K562 (cell line): ENCODE results near the gene ITGA11. TPM values are rescaled to one million over a fixed set of nuclear protein-coding genes. Genes with fewer than 3 reads are reported as not detected.
A peak's percentile ranks its signal among the peaks of the same experiment; 100 is the strongest.

ENCODE experiments used
- ATAC-seq: fragments of 200-7000 bp; cut with Tn5 transposase; 3 replicates; pipeline ENCODE4 v1.9.1; 2020; ENCODE audit warnings: moderate library complexity
- BruUV-seq: library from RNA; stranded (reverse); fragments of 400-500 nt; replicated peaks from 2 replicates; lab custom pipeline; 2021; lab: Mats Ljungman, UMichigan
- CTCF ChIA-PET: fragments of 300-600 bp; formaldehyde crosslinking; extraction: SDS; loops from one replicate; lab custom pipeline; 2021; ENCODE audit warnings: low intra/inter-chr PET ratio; lab: Yijun Ruan, JAX
- POLR2A ChIA-PET: fragments of 300-600, 350-650 bp; sonication (Branson Sonifier 250); formaldehyde crosslinking; extraction: SDS; loops from one replicate; lab custom pipeline; 2021; ENCODE audit warnings: antibody characterized with exemption, inconsistent platforms; lab: Yijun Ruan, JAX
- DNase-seq, 4 experiments: peaks; one replicate each; pipeline versions ENCODE4 v3.0.0 to v3.0.0-alpha.2; 2011 to 2018; ENCODE audit warnings: low spot score in 3 of 4, mixed read lengths in 3 of 4; ENCODE audit errors: extremely low read depth in 1 of 4
- FAIRE-seq: peaks from 2 replicates; lab custom pipeline; 2011; peaks lifted over from hg19 to GRCh38; lab: Jason Lieb, UNC
- H2AFZ ChIP-seq: 2 replicates; pipeline ENCODE4 v1.6.0; 2011; ENCODE audit warnings: low read depth, low read length, control low read depth, inconsistent platforms
- H3K27ac ChIP-seq: fragments of 200-600 bp; 3 replicates; pipeline ENCODE4 v1.8.0; 2011; ENCODE audit warnings: low read depth, mild to moderate bottlenecking, control low read depth, inconsistent platforms, low read length, moderate library complexity, mixed read lengths; ENCODE audit errors: extremely low read depth
- H3K27me3 ChIP-seq, 2 experiments: fragments of 300-600 bp in 1 of 2; 2 replicates in 1 of 2; 3 replicates in 1 of 2; pipeline versions ENCODE4 v1.6.0 to v1.8.0; 2011; ENCODE audit warnings: inconsistent platforms in 2 of 2, low read length in 2 of 2, mild to moderate bottlenecking in 1 of 2, mixed read lengths in 1 of 2, moderate library complexity in 1 of 2; ENCODE audit not compliant: control insufficient read depth in 2 of 2, insufficient read depth in 2 of 2
- H3K36me3 ChIP-seq: fragments of 300-600 bp; 3 replicates; pipeline ENCODE4 v1.8.0; 2011; ENCODE audit warnings: mild to moderate bottlenecking, low read length, inconsistent platforms; ENCODE audit not compliant: control insufficient read depth, insufficient read depth
- H3K4me1 ChIP-seq, 2 experiments: fragments of 200-600 bp in 1 of 2; replicated peaks in 1 of 2; 2 replicates in 1 of 2; 3 replicates in 1 of 2; pipeline versions ENCODE4 v1.5.1 to v1.8.0; 2011; ENCODE audit warnings: inconsistent platforms in 2 of 2, low read length in 2 of 2, mild to moderate bottlenecking in 1 of 2, mixed read lengths in 1 of 2, moderate library complexity in 1 of 2; ENCODE audit not compliant: control insufficient read depth in 2 of 2, insufficient read depth in 2 of 2
- H3K4me2 ChIP-seq: 2 replicates; pipeline ENCODE4 v1.6.1; 2011; ENCODE audit warnings: low read length, control low read depth, inconsistent platforms, mixed read lengths; ENCODE audit not compliant: insufficient read depth
- H3K4me3 ChIP-seq: fragments of 200-600 bp; sonication (generic), shearing (Covaris generic); 2 replicates; pipeline ENCODE4 v1.5.1; 2016; ENCODE audit warnings: control low read depth, inconsistent platforms
- H3K79me2 ChIP-seq: fragments of 200-600 bp; 3 replicates; pipeline ENCODE4 v1.8.0; 2011; ENCODE audit warnings: low read length, inconsistent platforms; ENCODE audit not compliant: control insufficient read depth, insufficient read depth
- H3K9ac ChIP-seq, 2 experiments: 2 replicates each; pipeline versions ENCODE4 v1.6.0 to v1.6.1; 2011; ENCODE audit warnings: low read depth in 2 of 2, low read length in 2 of 2, control low read depth in 1 of 2, inconsistent platforms in 1 of 2, mild to moderate bottlenecking in 1 of 2, mixed read lengths in 1 of 2; ENCODE audit not compliant: insufficient read depth in 1 of 2
- H3K9me1 ChIP-seq: one replicate; pipeline ENCODE4 v1.6.0; 2011; ENCODE audit warnings: inconsistent platforms, mild to moderate bottlenecking, low read length, moderate library complexity; ENCODE audit not compliant: control insufficient read depth, insufficient read depth
- H3K9me3 ChIP-seq: replicated peaks from 2 replicates; pipeline ENCODE4 v1.5.1; 2011; ENCODE audit warnings: low read depth, low read length, inconsistent platforms; ENCODE audit not compliant: control insufficient read depth, insufficient read depth
- H4K20me1 ChIP-seq: replicated peaks from 2 replicates; pipeline ENCODE4 v1.6.1; 2011; ENCODE audit warnings: low read length, inconsistent platforms, mixed read lengths; ENCODE audit not compliant: control insufficient read depth, insufficient read depth
- BHLHE40 ChIP-seq: IDR thresholded peaks from 2 replicates; pipeline ENCODE4 v1.6.1; 2011; ENCODE audit warnings: low read length, improper control_type of control experiment
- EGR1 ChIP-seq: fragments of 450-650 bp; conservative IDR thresholded peaks from 2 replicates; pipeline ENCODE4 v1.6.1; 2017; ENCODE audit warnings: mild to moderate bottlenecking
- POLR2A ChIP-seq: fragments of 450-650 bp; conservative IDR thresholded peaks from 2 replicates; pipeline ENCODE4 v1.6.1; 2016
- SMARCC2 ChIP-seq: fragments of 450-650 bp; IDR thresholded peaks from 2 replicates; pipeline ENCODE4 v1.6.1; 2017; ENCODE audit warnings: antibody characterized with exemption, moderate library complexity, mild to moderate bottlenecking, low read depth
- TFE3 ChIP-seq: fragments of 450-650 bp; formaldehyde crosslinking; IDR thresholded peaks from 2 replicates; pipeline ENCODE4 v1.4.0; 2020; ENCODE audit warnings: mild to moderate bottlenecking, mixed read lengths
- USF2 ChIP-seq: sonication (generic); formaldehyde crosslinking; IDR thresholded peaks from 2 replicates; pipeline ENCODE4 v1.5.0; 2020; ENCODE audit warnings: missing genetic modification reagents
- WGBS: fragments of 100-300 bp; shearing (Covaris generic); methylation state at CpG from one replicate; pipeline ENCODE4 v1.1.6; 2016; ENCODE audit warnings: low coverage, mixed read lengths; ENCODE audit not compliant: insufficient coverage; ENCODE audit errors: missing lambda C conversion rate; 5-methylcytosine and 5-hydroxymethylcytosine counted together
- in situ Hi-C: fragments of 300-500 bp; cut with MboI; formaldehyde crosslinking; loops from 4 replicates; pipeline ENCODE4 v1.15.0; 2018; ENCODE audit warnings: inconsistent platforms, mixed read lengths
- intact Hi-C: fragments of 100-400 bp; cut with micrococcal nuclease; formaldehyde crosslinking; loops from 2 replicates; pipeline ENCODE4 v1.14.2; 2022
- polyA plus RNA-seq, 8 experiments: library from polyadenylated mRNA; depleted of rRNA in 4 of 8; stranded (reverse) in 5 of 8; unstranded in 3 of 8; fragments of >200 nt; fragmentation: Nextera tagmentation in 2 of 8; fragmentation: Illumina TruSeq in 1 of 8; extraction: Ambion mirVana in 2 of 8; extraction: Trizol in 1 of 8; gene quantifications; 2 replicates each; pipeline versions ENCODE4 v1.2.1 to v1.2.3, GENCODE V29; 2011 to 2014; ENCODE audit warnings: inconsistent platforms in 1 of 8, missing spikeins in 1 of 8
- total RNA-seq, 7 experiments: library from RNA; depleted of rRNA in 6 of 7; stranded (reverse); fragments of >200 nt in 6 of 7; fragmentation: Illumina TruSeq in 2 of 7; extraction: Trizol in 2 of 7; gene quantifications; 2 replicates each; pipeline versions ENCODE4 v1.2.1 to v1.2.3, GENCODE V29; 2011 to 2021; ENCODE audit warnings: low replicate concordance in 1 of 7
- TF ChIP-seq, protein P1 (sequence below): IDR thresholded peaks from 2 replicates; pipeline ENCODE4 v1.6.1; 2011; ENCODE audit warnings: borderline replicate concordance, low read depth, mild to moderate bottlenecking, moderate library complexity, low read length; ENCODE audit not compliant: insufficient read depth, poor library complexity, severe bottlenecking

ITGA11 gene
- total and polyA plus RNA-seq, 9 of the 15 experiments (the other 6 are each of a cell fraction or from before 2014, with no cell fraction given) = 0.01 TPM; not detected in 8

DNA sequence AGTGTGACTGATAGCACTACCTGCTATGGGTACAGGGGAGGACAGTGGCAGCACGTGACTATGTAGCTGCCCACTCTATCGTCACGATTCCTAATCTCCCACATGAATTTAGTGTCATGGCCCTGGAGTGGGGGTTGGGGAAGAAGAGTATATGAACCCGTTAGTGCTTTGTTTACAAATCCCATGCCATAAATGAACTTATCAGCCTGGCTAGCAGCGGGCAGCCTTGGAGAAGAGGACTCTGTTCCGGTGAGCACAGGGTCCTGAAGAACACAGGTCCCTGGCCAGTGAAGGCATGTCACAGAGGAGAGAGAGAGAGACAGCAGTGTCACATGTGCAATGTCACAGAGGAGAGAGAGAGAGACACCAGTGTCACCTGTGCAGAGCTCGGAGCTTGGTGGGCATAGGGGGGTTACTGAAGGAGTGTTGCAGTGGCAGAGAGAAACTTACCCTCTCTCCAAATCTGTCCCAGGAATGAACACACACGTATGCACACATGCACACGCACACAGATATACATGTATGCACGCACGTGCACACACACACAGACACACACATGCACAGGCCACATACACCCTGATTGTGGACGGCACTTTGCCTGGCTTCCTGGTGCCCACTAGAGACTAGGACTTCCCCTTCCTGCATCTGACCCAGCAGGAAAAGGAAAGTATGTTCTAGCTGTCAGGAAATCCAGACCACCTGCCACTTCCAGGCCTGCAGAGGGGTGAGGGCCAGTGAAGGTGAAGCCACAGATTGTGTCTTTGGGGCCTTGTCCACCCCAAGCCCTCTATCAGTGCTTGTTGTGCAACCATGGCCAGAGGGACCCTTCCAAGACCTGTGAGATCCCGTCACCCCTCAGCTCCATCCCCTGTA, 26.3 kb downstream of the ITGA11 start:
- Histone ChIP-seq H3K36me3 (no peaks in the 10 kb centered on the region), H3K9ac (no peak overlapping the region), H3K27me3 (peaks cover 3 to 23% of the 10 kb centered on the region in 2 experiments; a peak in 4 of 5 replicates), H3K4me2 (no peak overlapping the region), H2AFZ (no peak overlapping the region), H3K9me3 (no peaks in the 10 kb centered on the region), H3K79me2 (no peaks in the 10 kb centered on the region), H3K4me1 (no peaks in the 10 kb centered on the region; a peak in 2 of 5 replicates), H3K4me3 (no peak overlapping the region), H3K9me1 (no peaks in the 10 kb centered on the region), H3K27ac (no peak overlapping the region), H4K20me1 (no peaks in the 10 kb centered on the region)
- WGBS = 3% methylated on average over 11 of the region's 13 CpGs
- CTCF ChIA-PET = no interaction called here
- intact Hi-C loops = no loop called here
- ATAC-seq (no peak), FAIRE-seq (no peak), DNase-seq (no peak)
- TF ChIP-seq TFE3 (CRISPR knock-in tag) (peak; percentile 41; the same call in 1 of the 2 replicates), POLR2A (no peak), BHLHE40 (peak; percentile 52), SMARCC2 (no peak), USF2 (peak; percentile 25; the same call in 1 of the 2 replicates), EGR1 (no peak)
- TF ChIP-seq, protein P1, sequence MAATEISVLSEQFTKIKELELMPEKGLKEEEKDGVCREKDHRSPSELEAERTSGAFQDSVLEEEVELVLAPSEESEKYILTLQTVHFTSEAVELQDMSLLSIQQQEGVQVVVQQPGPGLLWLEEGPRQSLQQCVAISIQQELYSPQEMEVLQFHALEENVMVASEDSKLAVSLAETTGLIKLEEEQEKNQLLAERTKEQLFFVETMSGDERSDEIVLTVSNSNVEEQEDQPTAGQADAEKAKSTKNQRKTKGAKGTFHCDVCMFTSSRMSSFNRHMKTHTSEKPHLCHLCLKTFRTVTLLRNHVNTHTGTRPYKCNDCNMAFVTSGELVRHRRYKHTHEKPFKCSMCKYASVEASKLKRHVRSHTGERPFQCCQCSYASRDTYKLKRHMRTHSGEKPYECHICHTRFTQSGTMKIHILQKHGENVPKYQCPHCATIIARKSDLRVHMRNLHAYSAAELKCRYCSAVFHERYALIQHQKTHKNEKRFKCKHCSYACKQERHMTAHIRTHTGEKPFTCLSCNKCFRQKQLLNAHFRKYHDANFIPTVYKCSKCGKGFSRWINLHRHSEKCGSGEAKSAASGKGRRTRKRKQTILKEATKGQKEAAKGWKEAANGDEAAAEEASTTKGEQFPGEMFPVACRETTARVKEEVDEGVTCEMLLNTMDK = no peak
- no TSS peak for BruUV-seq
- POLR2A ChIA-PET = no interaction called here
- in situ Hi-C loops = no loop called here
